Stimulated activated CD4-positive, alpha-beta T cell treated with anti-CD3 and anti-CD28 coated beads, Interleukin-4, amount 100 ng/mL, for 24 hours (primary cell): ENCODE measurements around the gene GPRC5B.
A peak's percentile ranks its signal among the peaks of the same experiment; 100 is the strongest.

ENCODE experiments used
- DNase-seq: peaks from one replicate; pipeline ENCODE4 v3.0.0-alpha.2; 2020

The GPRC5B gene, protein sequence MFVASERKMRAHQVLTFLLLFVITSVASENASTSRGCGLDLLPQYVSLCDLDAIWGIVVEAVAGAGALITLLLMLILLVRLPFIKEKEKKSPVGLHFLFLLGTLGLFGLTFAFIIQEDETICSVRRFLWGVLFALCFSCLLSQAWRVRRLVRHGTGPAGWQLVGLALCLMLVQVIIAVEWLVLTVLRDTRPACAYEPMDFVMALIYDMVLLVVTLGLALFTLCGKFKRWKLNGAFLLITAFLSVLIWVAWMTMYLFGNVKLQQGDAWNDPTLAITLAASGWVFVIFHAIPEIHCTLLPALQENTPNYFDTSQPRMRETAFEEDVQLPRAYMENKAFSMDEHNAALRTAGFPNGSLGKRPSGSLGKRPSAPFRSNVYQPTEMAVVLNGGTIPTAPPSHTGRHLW

DNA sequence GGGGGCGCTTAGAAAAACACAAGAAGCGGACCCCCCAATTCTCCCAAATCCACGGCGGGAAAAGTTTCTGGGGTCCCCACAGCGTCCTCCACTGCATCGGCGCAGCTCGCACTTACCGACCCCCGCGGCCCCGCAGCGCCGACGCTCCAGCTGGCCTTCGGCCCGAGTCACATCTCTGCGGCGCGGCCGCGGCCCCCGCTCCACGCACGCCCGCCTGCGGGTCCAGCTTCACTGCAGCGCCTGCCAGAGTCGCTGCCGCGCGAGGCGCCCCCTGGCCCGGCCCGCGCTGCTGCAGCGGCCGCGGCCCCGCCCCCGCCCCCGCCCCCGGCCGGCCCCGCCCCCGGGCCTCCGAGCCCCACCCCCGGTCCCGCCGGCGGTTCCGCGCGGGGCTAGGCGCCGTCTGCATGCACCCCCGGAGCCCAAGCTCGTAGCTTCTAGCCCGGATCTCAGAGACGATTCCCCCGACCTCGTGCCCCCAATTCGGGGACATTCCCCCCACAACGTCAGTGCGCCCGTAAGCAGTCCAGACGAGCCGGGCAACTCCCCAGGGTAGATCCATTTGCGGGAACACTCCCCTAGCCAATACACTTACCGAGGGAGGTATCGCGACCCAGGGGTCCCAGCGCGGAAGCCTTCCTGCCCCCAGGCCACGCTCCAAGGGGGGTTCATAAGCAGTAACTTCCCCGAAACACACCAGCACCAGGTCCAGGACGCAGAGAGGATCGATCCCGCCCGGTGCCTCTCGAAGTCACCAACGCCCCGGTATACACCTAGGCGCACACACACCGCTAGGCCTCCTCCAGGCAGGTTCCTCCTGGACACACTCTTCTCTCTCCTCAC, at the start of gene GPRC5B:
TSS of gene GPRC5B (minus strand) at position 238 of the 840 bp plus-strand sequence. CDS start 12,003 bp downstream, outside the sequence.
- DNase-seq: peak; percentile 28

DNA sequence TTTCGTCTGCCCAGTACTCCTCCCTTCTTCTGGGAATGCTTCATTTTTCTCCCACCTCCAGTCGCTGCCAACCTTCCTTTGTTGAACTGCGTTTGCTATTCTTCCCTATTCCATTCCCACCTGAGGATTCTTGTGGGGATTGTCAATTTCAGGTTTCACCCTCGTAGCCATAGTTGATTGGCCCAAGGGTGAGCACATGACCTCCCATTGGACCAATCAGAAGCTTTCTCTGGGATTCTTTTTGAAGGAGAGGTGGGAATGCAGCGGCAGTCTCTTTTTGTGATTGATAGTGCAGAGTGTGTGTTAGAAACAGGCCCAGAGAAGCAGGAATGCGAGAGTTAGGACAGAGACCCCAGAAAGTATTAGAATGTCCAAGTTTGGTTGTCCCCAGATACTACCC, 49.1 kb upstream of the GPRC5B start:
- DNase-seq: no peak

DNA sequence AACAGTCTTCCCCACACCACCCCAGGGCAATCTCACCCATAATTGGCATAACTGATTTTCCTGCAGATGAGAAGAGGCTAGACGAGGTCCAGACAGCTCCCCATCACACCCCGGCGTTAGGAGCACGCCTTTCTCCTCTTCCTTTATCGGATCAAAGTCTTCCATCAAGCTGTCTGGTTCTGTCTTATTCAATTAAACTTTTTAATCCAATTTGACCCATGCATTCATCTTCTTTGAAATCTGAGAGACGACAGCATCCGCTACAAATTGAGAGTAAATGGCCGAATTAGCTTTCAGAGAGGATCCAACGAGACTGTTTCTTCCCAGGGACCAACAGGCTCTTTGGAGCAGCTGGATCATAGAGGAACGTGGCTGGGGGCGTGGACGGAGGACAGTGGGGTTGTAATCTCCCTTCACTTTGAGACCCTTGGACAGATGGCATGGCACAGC, 44.4 kb upstream of the GPRC5B start:
- DNase-seq: no peak

DNA sequence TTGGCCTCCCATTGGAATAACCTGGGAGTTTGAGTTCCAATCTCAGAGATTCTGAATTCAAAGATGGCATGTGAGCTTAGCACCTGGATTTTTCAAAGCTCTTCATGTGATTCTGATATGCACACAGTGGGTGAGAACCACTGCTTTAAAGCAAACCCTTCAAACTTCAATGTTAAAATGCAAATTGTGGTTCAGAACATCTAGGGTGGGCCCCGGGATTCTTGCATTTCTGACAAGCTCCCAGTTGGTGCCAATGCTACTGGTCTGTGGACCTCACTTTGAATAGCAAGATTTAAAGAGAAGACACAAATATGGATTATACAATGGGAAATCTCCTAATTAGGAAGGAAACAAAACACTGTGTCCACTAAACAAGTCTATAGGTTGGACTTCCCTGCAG, 43.8 kb upstream of the GPRC5B start:
- DNase-seq: no peak

DNA sequence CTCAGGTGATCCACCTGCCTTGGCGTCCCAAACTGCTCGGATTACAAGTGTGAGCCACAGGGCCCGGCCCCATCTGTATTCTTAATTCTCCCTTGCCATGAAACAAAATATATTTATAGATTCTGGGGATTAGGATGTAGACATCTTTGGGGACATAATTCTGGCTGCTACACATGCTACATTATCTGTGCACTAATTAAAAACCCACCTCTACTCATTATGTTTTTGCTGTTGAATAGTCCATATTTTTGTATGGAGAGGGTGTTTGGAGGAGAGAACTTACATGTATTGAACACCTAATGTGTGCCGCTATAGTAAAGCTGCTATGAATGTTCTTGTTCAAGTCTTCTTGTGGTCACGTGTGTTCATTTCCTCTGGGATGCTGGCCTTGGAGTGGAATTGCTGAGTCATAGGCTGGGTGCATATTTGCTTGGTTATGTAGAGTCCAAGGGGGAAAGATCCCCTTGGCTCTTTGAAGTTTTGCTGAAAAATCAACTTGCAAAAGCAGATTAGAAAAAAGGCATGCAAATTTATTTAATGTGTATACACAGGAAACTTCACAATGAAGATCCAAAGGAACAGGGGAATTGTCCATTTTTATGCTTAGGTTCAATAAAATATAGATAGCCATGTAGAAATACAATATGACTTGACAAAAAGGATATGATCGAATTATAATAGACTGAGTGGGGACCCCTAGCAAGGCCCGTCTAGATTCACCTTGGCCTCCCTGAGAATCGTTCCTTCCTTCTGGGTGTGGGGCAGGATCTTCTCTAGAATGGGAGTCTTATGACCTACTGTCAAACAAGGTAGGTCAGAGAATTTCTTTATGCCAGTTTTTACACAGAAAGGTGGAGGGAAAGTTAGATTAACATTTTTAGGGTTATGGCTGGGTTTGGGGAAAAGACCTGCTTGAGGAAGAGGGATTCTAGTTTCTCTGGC, 42.1 kb upstream of the GPRC5B start:
- DNase-seq: no peak

DNA sequence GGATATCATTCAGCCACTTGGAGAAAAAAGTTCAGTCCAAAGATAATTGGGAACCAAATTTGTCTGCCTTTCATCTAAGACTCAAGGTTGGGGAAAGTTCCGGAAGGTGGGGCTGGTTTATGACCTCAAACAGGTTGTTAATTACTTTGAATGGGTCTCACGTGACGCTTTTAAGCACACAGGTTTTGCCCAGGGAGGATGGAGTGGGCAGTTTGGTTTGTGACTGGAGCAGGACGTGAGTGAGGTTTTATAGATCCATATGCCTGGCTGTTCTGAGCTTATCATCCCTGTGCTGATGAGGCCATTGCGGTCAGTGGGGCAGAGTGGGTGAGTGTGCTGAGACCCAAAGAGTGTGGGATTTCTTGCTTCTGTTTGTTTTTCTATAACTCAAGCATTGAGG, 38.7 kb upstream of the GPRC5B start:
- DNase-seq: no peak

DNA sequence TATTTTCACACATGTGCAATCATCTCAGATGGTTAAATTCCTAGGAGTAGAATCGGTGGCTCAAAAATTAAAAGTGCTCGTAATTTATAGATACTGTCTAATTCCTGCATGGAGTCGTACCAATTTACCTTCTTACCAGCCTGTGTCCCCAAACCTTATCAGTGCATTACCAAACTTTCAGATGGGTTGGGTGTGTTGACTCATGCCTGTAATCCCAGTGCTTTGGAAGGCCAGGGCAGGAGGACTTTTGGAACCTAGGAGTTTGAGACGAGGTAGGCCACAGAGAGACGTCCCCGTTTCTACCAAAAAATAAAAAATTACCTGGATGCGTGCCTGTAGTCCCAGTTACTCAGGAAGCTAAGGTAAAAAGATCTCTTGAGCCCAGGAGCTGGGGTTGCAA, 34.5 kb upstream of the GPRC5B start:
- no peak for DNase-seq

DNA sequence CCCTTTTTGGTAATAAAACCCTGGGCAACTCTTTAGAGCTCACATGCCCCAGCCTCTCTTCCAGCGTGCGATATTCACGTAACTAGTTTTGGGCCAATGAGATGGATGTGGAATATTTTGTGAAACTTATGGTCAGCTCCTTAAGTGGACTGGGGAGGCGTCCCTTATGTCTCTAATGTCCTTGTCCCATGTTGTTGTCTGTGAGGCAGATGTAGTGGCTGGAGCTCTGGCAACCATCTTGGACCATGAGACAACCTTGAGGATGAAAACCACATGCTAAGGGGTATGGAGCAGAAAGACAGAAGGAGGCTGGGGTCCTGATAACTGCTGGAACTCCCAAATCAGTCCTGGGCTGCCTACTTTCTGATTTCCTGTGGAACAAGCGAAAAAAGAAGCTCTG, 31.4 kb upstream of the GPRC5B start:
- no peak for DNase-seq

DNA sequence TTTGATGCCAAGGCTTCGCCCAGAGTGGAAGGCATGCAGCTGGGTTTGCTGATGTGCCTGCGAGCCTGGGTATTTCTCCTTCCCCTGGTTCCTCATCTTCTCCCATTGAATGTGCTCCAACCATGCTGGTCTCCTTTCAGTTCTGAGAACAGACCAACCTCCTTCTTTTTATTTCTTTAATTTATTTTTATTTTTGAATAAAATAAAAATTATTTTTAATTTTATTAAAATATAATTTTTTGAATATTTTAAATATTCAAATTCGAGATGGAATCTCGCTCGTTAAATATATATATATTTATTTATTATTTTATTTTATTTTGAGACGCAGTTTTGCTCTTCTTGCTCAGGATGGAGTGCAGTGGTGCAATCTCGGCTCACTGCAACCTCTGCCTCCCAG, 30.2 kb upstream of the GPRC5B start:
- DNase-seq: no peak

DNA sequence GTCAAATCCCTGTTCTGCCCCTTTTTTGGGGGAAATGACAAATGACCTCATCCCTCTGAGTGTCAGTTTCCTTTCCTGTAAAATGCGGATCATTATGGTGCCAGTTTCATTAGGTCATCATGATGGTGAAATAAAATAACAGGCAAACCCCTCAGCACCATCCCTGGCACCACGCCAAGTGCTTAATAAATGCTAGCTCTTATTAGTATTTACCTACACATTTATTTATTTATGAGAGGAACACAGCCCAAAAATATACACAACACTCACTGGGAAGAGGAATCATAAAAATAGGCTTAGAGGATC, 28.6 kb upstream of the GPRC5B start:
- DNase-seq: no peak

DNA sequence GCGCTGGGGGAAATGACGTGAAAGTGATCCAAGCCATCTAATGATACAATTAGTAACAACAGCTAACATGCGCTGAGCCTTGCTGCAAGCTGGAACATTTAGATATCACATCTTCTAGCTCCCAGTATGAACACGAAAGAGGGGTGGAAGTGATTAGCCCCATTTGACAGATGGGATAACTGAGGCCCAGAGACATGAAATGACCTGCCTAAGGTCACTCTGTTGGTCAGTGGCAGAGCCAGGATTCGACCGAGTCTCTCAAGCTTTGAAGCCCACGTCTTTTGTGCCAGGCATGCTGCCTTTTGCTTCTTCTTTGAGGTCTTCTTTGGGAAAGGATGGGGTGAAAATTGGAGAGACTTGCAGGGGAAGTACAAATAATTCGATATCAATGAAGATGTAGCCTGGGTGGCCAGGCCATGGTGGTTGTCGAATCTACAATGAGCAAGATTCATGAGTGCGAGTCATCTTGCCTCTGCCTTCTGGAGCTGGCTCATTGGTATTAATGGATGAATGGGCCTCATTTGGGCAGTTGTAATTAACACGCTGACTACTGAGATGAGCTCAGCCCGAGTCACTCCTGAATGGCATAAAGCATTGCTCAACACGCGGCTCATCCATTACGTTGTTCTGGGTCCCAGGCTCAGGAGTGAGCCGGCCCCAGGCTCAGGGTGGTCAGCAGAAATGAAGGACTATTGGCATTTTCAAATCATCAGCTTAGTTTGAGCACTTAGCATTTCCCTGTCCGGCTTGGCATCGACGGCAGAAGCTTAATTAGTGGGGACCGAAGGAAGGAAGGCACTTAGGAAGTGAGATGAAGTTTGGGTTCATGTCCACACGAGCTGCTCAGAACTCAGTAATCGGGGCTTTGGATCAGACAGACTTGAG, 28.0 kb upstream of the GPRC5B start:
- no peak for DNase-seq

DNA sequence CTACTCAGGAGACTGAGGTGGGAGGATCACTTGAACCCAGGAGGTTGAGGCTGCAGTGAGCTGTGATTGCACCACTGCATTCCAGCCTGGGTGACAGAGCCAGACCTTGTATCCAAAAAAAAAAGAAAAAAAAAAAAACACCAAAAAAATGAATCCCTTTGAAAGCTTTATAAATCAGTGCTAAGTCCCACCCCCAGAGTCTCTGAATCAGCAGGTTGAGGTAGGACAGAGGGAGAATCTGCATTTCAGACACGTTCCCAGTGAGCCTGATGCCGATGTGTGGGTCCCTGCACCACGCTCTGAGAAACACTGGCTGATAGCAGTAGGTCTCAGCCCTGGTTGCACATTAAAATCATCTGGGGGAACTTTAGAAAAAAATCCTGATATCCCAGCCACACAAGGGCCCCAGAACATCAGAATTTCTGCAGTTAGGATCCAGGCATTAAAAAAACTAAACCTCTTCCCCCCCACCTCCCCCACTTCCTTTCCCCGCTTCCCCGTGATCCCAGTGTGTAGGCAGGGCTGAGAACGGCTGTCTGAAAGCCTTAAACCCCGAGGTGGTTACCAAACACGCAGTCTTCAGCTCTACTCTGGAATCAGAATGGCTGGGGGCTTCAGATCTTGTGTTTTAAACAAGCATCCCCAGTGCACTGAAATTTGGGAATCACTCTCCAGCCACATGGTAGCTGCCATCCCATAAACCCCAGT, 27.3 kb upstream of the GPRC5B start:
- no peak for DNase-seq

DNA sequence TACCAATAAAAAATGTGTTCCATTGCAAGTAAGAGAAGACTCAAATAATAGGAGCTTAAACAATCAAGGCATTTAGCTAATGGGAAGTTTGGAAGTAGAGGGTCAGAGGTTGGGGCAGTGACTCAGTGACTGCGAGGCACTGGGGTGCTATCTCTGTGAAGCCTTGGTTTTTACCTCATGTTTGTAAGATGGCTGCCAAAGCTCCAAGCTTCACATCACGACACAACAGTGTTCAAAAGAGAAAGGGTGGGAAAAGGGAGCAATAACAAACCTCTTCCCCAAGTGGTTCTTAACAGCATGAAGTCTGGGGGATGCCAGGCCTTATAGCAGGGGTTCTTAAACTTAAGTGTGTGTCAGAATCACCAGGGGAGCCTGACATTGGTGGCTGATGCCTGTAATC, 26.6 kb upstream of the GPRC5B start:
- DNase-seq: no peak

DNA sequence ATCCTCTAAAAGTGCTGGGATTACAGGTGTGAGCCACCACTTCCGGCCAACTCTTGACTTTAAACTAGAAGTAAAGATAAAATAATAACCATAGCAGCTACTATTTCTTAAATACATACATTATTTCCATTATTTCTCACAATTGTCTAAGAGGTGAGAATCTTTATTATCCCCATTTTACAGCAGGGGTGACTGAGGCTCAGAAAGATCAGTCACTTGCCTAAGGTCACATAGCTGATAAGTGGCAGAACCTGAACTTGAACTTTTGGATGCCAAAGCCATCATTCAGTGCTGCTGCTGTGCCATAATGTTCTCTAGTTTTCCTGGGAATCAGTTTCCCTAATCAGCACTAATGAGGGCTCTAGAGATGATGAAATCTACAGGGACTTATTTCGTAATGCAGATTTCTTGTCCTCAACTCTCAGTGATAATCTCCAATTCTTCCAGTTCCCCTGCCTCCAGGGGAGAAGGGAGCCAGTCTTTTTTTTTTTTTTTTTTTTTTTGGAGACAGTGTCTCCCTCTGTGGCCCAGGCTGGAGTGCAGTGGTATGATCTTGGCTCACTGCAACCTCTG, 25.2 kb upstream of the GPRC5B start:
- no peak for DNase-seq

DNA sequence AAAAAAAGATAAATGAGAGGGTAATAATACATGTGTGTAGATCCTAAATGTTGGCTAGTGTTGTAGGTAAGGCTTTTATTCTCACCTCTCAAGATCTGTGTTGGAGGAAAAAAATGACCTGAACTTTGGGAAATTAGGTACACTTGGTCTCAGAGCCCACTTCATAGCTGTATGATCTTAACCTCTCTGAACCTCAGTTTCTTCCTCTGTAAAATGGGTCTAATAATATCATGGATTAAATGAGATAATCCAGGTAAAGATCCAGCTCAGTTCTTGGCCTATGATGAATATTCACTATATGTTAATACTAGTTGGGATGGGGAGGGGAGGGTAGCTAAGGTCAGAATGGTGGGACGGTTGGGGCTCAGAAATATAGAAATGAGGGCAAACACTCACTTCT, 24.3 kb upstream of the GPRC5B start:
- no peak for DNase-seq

DNA sequence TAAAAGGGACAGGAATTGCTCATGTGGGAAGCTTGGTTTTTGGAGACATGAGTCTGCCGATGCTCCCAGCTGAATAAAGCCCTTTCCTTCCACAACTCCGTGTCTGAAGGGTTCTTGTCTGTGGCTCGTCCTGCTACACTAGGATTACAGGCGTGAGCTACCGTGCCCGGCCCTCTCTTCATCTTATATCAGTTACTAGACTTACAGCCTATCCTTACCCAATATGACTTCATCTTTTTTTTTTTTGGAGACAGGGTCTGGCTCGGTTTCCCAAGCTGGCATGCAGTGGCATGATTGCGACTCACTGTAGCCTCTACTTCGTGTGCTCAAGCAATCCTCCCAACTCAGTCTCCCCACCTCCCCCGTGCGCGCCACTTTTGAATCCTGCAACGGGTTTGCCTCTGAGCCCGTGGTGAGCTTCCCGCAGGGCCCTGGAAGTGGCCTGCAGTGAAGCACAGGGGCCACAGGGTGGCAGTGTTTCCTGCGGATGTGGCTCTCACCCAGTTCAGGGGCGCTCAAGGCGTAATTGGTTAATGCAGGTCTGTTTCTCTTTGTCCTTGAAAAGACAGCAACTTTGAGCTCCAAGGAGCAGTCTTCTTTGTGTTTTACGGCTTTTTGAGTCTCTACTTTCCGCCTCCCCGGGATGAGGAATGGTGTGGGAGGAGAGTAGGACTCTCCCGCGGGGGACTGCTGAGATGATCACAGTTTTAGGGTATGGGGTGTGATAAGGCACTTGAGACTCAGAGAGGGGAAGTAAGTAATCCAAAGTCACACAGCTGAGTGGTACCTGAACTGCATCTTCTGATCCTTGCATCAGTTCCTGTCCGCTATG, 22.7 kb upstream of the GPRC5B start:
- peak; percentile 76 for DNase-seq

DNA sequence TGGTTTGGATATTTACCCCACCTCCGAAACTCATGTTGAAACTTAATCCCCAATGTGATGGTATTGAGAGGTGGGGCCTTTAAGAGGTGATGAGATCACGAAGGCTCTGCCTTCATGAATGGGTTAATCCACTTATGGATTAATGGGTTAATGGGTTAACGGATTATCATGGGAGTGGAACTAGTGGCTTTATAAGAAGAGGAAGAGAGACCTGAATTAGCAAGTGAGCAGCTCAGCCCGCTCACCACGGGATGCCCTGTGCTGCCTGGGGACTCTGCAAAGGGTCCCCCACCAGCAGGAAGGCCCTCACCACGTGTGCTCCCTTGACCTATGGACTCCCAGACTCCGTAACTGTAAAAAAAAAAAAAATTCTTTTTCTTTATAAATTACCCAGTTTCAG, 16.5 kb upstream of the GPRC5B start:
- no peak for DNase-seq

DNA sequence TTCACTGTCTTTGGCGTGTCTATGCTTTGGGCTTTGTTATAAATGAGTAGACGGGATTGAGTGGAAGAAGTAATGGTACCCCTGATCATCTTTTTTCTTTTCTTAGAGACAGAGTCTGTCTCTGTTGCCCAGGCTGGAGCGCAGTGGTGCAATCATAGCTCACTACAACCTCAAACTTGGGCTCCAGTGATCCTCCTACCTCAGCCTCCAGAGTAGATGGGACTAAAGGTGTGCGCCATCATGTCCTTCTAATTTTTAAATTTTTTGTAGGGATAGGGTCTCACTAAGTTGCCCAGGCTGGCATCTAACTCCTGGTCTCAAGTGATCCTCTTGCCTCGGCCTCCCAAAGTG, 14.9 kb upstream of the GPRC5B start:
- no peak for DNase-seq

DNA sequence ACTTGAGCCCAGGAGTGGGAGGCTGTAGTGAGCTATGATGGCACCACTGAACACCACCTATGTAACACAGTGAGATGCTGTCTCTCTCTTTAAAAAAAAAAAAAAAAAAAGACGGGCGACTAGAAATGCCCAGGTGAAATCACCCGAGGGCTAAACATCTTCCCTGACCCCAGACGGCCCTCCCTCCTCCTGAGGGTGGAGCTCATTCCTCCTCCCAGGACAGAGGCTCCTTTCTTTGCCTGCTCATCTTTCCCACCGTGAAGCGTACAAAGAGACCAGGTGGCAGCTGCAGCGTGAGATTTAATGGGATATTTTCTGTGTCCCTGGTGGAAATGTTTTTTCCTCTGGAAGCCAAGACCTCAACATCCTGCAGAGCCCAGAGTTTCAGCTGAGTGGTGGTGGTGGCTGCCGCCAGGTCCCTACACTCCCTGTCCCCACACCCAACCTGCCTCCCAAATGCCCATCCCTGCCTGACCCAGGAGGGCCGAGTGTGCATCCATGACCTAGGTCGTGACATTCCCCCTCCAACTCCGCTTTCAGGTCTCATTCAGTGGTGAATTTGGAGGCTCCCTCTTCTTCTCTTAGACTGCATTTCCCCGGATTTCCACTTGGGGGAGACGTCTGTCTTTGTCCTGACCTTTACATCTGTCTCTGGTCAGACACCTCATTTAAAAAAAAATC, 14.4 kb upstream of the GPRC5B start:
- peak; percentile 54 for DNase-seq

DNA sequence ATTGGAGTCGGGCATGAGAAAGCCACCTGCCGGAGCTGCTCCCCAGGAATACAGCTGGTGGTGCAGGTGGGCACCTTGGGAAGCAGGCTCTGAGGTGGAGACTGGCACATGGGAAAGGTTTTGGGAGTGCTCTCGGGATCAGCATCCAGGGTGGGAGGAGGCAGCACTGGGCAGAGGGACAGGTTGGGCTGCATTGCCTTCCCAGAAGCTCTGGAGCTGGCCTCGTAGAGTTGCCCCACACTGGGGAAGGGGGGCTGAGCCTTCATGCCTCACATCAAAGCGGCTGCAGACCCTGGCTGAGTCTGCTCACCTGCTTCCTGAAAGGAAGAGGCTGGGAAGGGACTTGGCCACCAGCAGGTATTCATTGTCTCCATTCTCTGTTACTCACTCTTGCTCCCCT, 13.5 kb upstream of the GPRC5B start:
- no peak for DNase-seq
